Left colon (tissue), 2 donors: Measurements from ENCODE around the gene EPHB1. TPM values are rescaled to one million over a fixed set of nuclear protein-coding genes. Genes with fewer than 3 reads are reported as not detected.
"Not testable (repeated sequence)": the region's sequence is repeated elsewhere in the genome, so short reads cannot be mapped to it uniquely, and the experiment has no call there.

Experiments
- ATAC-seq: fragments of 200-7000 bp; cut with Tn5 transposase; one replicate; pipeline ENCODE4 v1.9.1; 2020; ENCODE audit warnings: mild to moderate bottlenecking, moderate library complexity
- DNase-seq, 2 donors: peaks; one replicate each; pipeline ENCODE4 v3.0.0-alpha.2; 2020
- intact Hi-C, 2 donors: fragments of 100-400 bp; cut with DNase I in 1 of 2; cut with micrococcal nuclease in 1 of 2; formaldehyde crosslinking; loops; one replicate each; pipeline versions ENCODE4 v1.11.2 to v1.14.0; 2022; cut with DNase I, micrococcal nuclease
- total RNA-seq, 2 donors: library from RNA; stranded (reverse); fragmentation: NEBNext Ultra II Directional; extraction: Animal tissue kit (Norgen Biotek cat#: 25700); gene quantifications; one replicate each; pipeline ENCODE4 v1.2.1, GENCODE V29; 2021
- donor health status: DM: no; HTN: no; CAD: no.
- donor health status: DM: yes; HTN: yes; CAD: no.

EPHB1 gene
- total RNA-seq, 2 donors from 2014 or later: 0.31 to 1.1 TPM

GRCh38 chr3:134772591-134772990, 22.5 kb upstream of the EPHB1 start:
- intact Hi-C loops: no loop called here
- DNase-seq (no peak), ATAC-seq (no peak)

DNA sequence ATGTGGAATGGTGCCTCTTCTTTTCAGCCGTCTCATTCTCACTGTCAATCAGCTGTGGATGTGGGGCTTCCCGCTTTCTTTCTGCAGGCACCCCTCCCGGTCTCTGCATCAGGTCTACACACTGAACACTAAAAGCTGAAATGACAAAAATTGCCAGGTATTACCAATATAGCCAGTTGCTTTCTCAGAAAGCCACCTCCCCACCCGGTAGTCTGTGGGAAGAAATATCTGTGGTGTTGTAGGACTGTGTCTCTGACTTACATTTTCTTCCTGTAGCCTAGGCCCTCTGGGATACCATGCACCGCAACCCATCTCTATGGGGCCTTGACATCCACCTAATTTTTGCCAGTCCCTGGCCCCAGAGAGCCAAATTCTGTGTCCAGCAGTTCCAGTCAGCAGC, 19.2 kb upstream of the EPHB1 start:
- DNase-seq: no peak

GRCh38 chr3:134776518-134776917, 18.5 kb upstream of the EPHB1 start:
- no peak for ATAC-seq
- no peak for DNase-seq
- intact Hi-C loops: no loop called here

More for the DNA sequence above, 19.2 kb upstream of the EPHB1 start:
- intact Hi-C loops: no loop called here
- ATAC-seq: no peak

GRCh38 chr3:134777341-134777740, 17.7 kb upstream of the EPHB1 start:
- DNase-seq (no peak), ATAC-seq (no peak)
- intact Hi-C loops: no loop called here

DNA sequence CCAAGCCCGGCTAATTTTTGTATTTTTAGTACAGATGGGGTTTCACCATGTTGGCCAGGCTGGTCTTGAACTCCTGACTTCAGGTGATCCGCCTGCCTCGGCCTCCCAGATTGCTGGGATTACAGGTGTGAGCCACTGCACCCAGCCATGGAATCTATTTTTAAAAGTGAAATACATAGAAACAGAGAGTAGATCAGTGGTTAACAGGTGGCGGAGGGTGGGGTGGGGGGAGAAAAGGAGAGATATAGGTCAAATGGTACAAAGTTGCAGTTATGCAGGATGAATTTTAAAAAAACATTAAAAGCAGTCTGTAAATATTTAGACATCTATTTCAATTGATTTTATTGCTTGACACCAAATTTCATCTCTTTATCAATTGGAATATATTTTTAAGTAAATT, 6.8 kb upstream of the EPHB1 start:
- ATAC-seq: not testable (repeated sequence)

DNA sequence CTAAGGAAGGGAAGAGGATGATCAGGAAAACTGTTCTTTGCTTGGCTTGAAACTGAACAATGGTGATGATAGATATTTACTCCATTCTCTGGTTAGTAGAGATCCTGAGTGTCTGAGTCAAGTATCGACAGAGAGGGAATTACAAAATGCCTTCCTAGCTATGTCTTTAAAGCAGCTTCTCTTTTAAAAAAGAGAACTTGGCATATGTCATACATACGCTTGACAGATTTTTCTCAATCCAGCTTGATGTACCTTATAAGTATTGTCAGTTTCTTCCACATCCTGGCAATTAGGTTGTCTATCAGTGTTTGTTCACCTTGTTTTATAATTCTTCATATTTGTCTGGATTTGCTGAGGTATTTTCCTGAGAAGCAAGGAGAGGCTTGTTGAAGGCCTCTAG, 5.0 kb upstream of the EPHB1 start:
- intact Hi-C loops: loop anchor here in 1 of 2 donors (10.0 kb wide), 1 partner anchor 715 kb away; no protein-coding TSS in a partner anchor
- no peak for DNase-seq
- ATAC-seq: no peak

More for the DNA sequence above, 6.8 kb upstream of the EPHB1 start:
- intact Hi-C loops, DNase-seq: not testable (repeated sequence)

GRCh38 chr3:134791992-134792391, 3.1 kb upstream of the EPHB1 start:
- intact Hi-C loops: loop anchor here in 1 of 2 donors (10.0 kb wide), 1 partner anchor 713 kb away; no protein-coding TSS in a partner anchor
- ATAC-seq (no peak), DNase-seq (no peak)

- intact Hi-C loops: loop anchor here in 1 of 2 donors (10.0 kb wide), 1 partner anchor 712 kb away; no protein-coding TSS in a partner anchor
- ATAC-seq: no peak
- DNase-seq: no peak
Observed at GRCh38 chr3:134792700-134793099, 2.4 kb upstream of the EPHB1 start.

DNA sequence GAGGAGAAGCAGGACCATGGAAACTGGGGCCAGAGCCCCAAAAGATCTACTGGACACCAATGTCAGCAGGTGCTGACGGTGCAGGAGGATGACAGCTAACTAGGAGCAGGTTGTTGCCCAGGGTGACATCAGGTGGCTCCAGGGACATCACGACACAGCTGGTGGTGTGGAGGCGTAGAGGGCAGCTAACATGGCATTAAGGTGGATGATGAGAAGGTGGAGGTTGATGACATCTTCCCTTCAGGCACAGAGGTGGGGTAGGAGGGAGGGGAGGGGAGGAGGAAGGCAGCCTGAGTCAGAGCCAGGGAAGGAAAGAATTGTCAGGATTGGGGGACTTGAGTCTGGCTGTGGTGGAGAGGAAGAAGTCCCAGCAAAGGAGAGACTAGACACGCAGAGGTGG, 1.5 kb upstream of the EPHB1 start:
- DNase-seq (no peak), ATAC-seq (no peak)
- intact Hi-C loops: loop anchor here in 1 of 2 donors (10.0 kb wide), 1 partner anchor 711 kb away; no protein-coding TSS in a partner anchor

- DNase-seq (no peak), ATAC-seq (no peak)
- intact Hi-C loops: loop anchor here in 1 of 2 donors (10.0 kb wide), 1 partner anchor 710 kb away; no protein-coding TSS in a partner anchor
Observed at GRCh38 chr3:134794323-134794722, 737 bp upstream of the EPHB1 start.

DNA sequence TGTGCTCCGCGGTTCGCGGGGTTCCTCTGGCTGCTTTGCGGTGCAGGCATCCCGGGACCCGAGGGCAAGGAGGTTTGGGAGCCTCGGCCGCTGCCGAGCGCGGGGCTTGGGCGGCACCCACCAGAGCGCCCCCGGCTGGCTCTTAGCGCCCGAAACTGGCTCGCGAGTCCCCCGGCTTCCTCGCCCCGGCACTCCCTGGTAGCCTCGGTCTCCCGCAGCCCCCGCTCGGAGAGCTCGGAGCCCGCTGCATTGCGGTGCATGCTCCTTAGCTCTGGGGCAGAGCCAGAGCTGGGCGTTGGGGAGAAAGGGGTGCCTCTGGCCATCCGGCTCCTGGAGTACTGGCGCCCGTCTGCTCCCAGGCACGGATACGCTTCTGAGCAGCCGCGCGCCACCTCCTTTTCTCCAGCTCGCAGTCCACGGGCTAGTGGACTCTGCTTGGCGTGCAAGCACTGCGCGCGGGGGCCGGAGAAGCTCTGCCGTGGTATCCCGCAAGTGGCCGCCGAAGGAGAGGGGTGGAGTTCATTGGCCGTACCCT, 753 bp downstream of the EPHB1 start:
- intact Hi-C loops: loop anchor here in 1 of 2 donors (10.0 kb wide), 1 partner anchor 709 kb away; no protein-coding TSS in a partner anchor
- DNase-seq (no peak), ATAC-seq (no peak)

DNA sequence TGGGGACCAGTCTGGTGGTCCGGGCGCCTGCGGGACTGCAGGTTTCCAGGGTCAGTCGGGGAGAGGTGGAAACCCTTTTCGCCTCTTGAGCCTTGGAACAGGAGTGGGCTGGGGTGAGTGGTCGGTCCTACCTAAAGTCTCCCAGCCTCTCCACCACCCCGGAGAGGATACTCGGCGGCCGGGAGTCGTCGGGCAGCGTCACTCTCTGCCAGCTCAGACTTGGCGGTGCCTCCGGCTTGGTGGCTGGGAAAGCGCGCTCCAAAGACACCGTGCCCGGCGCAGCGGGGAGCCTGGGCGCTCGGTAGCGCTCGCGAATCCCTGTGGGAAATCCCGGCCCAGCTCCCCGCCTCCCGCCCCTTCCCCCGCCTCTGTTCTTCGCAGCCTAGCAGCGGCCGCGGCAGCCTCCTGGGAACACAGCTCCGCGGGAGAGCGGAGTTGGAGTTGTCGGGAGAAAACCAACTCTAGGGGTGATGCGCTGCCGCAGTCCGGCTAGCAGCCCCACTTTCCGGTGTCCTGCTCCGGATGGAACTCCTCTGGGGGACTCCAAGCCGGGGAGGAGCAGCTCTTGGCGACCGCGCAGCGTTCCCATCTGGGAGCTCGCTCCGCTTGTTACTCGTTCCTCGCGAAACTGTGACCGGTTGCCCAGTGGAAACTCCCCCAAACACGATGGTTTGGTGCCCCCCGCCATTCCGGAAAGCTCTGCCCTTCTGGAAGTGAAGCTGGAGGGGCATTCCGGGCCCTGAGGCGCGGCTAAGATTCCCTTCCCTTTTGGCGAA, 1.4 kb downstream of the EPHB1 start:
- DNase-seq (no peak), ATAC-seq (no peak)
- intact Hi-C loops: loop anchor here in 1 of 2 donors (10.0 kb wide), 1 partner anchor 708 kb away; no protein-coding TSS in a partner anchor

DNA sequence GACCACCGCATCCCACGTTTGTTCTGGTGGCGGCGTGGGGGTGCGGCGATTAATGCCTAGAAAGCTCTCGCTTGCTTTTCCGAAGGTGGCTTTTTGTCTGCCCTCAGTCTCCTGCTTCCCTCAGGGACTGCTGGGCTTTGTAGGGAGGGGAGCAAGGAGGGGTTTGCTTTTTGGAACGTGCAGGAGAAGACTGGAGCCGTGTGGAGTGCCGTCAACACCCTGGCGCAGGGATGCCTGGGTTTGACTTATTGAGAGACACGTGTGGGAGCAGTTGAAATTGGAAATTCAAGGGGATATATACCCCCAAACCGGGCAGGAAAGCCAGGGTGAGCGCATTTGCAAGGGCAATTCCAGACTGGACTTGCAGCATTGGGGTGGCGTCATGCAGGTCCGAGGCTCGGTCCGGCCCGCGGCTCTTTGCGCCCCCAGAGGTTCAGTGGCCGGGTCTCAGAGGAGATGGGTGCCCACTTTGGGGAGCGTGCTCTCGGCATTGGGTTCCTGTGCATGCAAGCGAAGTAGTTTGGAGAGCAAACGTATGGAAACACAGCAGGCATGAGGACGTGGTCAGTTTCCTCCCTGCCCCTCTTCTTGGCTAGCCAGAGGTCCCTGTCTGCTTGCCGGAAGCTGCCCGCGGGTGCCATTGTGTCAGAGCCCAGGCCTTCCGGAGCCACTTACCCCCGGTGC, 2.1 kb downstream of the EPHB1 start:
- DNase-seq (no peak), ATAC-seq (no peak)
- intact Hi-C loops: loop anchor here in 1 of 2 donors (10.0 kb wide), 1 partner anchor 708 kb away; no protein-coding TSS in a partner anchor

- intact Hi-C loops: loop anchor here in 1 of 2 donors (10.0 kb wide), 1 partner anchor 707 kb away; no protein-coding TSS in a partner anchor
- DNase-seq (no peak), ATAC-seq (no peak)
Observed at GRCh38 chr3:134797741-134798451, 2.8 kb downstream of the EPHB1 start.

- no peak for ATAC-seq
- intact Hi-C loops: loop anchor here in 1 of 2 donors (10.0 kb wide), 1 partner anchor 706 kb away; no protein-coding TSS in a partner anchor
- DNase-seq: no peak
Observed at GRCh38 chr3:134798681-134799311, 3.7 kb downstream of the EPHB1 start.

DNA sequence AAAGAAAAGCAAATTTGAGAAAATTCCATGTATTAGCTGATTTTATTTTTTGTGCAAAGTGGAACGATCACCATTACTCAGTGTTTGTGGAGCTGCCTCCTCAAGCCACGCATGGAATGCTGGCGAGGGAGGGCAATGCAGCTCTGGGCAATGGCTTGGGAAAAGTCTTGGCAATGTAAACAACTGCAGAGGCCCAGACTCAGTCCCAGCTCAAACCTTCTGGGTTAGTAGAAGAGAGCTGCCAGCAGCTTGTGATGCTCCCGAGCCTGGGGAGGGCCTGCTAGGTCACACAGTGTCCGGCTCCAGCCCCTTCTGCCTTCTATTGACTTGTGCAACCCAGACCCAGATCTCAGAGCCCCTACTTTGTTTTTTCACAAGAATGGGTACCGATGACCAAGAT, 4.3 kb downstream of the EPHB1 start:
- ATAC-seq (no peak), DNase-seq (no peak)
- intact Hi-C loops: loop anchor here in 1 of 2 donors (10.0 kb wide), 1 partner anchor 705 kb away; no protein-coding TSS in a partner anchor

DNA sequence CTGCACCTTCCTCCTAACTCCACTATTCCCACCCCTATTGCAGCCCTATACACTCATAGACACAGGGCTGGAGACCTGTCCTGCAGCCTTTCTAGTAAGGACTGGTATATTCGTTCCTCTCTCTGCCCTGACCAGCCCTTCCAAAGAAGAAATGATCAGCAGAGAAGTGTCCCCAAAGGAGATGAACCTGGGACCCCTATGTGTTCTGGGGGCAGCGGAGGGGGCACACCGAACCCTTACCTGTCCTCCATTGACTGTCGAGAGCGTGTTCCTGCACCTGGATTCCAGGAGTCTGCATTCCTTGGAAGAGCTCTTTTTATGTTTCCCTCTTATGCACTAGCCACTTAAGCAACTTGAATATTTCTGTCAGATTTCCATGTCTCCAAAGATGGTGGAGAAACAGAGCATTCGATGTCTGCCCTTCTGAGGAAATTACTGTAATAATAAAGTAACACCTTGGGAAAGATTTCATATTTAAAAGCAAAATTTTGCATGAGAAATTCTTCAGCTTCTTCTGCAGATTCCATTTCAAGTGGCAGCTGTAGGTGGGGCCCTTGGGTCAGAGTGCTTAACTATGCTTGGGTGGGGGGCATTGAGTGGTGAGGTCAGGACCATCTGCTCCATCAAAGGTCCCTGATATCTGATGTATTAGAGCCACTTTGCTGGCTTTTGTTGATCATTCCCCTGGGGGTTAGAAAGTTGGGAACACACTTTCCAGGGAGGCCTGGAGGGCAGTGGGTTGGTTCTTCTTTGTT, 6.3 kb downstream of the EPHB1 start:
- DNase-seq (no peak), ATAC-seq (no peak)
- intact Hi-C loops: no loop called here
